ENCODE data around the gene STARD3.
"Not testable (repeated sequence)": the region's sequence is repeated elsewhere in the genome, so short reads cannot be mapped to it uniquely, and the experiment has no call there.

The STARD3 gene

GRCh38 chr17:39699818-39700147, 62.8 kb downstream of the STARD3 start, which contains the start of gene ERBB2:
Gene ERBB2, plus strand, starts transcription at chr17:39700064. Its CDS starts 175 bp downstream, at chr17:39700239.
- DNase-seq, result no peak

- no peak for DNase-seq
Observed at GRCh38 chr17:39700148-39700987, 63.4 kb downstream of the STARD3 start.

GRCh38 chr17:39701012-39701783, 64.3 kb downstream of the STARD3 start:
- no peak for DNase-seq

GRCh38 chr17:39701784-39702422, 65.0 kb downstream of the STARD3 start:
- no peak for DNase-seq

GRCh38 chr17:39702901-39703893, 66.3 kb downstream of the STARD3 start:
- no peak for DNase-seq

GRCh38 chr17:39703913-39704312, 67.0 kb downstream of the STARD3 start:
- no peak for DNase-seq

GRCh38 chr17:39704821-39705551, 68.0 kb downstream of the STARD3 start:
- DNase-seq, result no peak

GRCh38 chr17:39705786-39706348, 68.9 kb downstream of the STARD3 start:
- no peak for DNase-seq

- DNase-seq, result no peak
Observed at GRCh38 chr17:39706383-39706782, 69.4 kb downstream of the STARD3 start.

GRCh38 chr17:39706921-39707337, 70.0 kb downstream of the STARD3 start:
- DNase-seq, result no peak

GRCh38 chr17:39709319-39709997, 72.5 kb downstream of the STARD3 start:
- no peak for DNase-seq

GRCh38 chr17:39709998-39710964, 73.3 kb downstream of the STARD3 start:
- no peak for DNase-seq

- DNase-seq, result not testable (repeated sequence)
Observed at GRCh38 chr17:39711071-39711470, 74.1 kb downstream of the STARD3 start.

GRCh38 chr17:39711851-39712250, 74.9 kb downstream of the STARD3 start:
- no peak for DNase-seq
